DND-41 (cell line): ENCODE results near the gene ARL16.

ENCODE experiments used
- EZH2 ChIP-seq: IDR thresholded peaks from 3 replicates; pipeline ENCODE4 v1.6.1; 2012; ENCODE audit warnings: borderline replicate concordance, low read depth, mild to moderate bottlenecking, moderate library complexity, low read length, inconsistent platforms; ENCODE audit not compliant: severe bottlenecking
- TF ChIP-seq, protein P1 (sequence below): IDR thresholded peaks from 2 replicates; pipeline ENCODE4 v1.5.1; 2012; ENCODE audit warnings: borderline replicate concordance, low read length, moderate library complexity, mild to moderate bottlenecking; ENCODE audit not compliant: poor library complexity, severe bottlenecking; ENCODE audit errors: extremely low read depth

DNA sequence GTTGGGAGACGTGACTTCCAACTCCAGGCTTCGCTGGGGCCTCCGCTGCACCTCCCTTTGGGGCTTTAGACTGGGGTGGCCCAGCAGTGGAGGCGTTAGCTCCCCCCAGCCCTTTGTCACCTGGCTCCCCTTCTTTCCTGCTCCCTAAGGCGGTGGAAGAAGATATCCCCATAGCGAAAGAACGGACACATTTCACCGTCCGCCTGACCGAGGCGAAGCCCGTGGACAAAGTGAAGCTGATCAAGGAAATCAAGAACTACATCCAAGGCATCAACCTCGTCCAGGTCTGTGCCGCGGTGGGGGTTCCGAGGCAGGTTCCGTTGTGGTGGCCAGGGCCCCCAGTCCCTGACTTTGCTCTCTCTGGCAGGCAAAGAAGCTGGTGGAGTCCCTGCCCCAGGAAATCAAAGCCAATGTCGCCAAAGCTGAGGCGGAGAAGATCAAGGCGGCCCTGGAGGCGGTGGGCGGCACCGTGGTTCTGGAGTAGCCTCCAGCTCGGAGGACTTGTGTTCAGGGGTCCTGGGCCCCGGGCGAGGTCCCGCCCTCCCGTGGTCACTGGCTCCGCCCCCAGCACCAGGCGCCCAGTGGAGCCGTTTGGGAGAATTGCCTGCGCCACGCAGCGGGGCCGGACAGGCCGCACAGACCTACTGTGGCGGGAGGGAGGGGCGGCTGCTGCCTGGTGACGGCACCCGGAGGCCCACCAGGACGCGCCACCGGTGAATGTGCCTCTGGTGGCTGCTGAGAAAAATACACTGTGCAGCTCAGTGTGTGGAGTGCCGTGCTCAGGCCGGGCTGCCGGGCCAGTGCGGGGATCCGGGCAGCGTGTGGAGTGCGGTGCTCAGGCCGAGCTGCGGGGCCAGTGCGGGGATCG, 23.4 kb upstream of the ARL16 start:
- TF ChIP-seq, protein P1, sequence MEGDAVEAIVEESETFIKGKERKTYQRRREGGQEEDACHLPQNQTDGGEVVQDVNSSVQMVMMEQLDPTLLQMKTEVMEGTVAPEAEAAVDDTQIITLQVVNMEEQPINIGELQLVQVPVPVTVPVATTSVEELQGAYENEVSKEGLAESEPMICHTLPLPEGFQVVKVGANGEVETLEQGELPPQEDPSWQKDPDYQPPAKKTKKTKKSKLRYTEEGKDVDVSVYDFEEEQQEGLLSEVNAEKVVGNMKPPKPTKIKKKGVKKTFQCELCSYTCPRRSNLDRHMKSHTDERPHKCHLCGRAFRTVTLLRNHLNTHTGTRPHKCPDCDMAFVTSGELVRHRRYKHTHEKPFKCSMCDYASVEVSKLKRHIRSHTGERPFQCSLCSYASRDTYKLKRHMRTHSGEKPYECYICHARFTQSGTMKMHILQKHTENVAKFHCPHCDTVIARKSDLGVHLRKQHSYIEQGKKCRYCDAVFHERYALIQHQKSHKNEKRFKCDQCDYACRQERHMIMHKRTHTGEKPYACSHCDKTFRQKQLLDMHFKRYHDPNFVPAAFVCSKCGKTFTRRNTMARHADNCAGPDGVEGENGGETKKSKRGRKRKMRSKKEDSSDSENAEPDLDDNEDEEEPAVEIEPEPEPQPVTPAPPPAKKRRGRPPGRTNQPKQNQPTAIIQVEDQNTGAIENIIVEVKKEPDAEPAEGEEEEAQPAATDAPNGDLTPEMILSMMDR = no peak
- TF ChIP-seq EZH2 = no peak
